ENCODE results near the gene BOK. TPM values are rescaled to one million over a fixed set of nuclear protein-coding genes. Genes with fewer than 3 reads are reported as not detected.
"Not testable (repeated sequence)": the region's sequence is repeated elsewhere in the genome, so short reads cannot be mapped to it uniquely, and the experiment has no call there.

Gene BOK
- total and polyA plus RNA-seq, 2 donors = 16.7 to 95.8 TPM

DNA sequence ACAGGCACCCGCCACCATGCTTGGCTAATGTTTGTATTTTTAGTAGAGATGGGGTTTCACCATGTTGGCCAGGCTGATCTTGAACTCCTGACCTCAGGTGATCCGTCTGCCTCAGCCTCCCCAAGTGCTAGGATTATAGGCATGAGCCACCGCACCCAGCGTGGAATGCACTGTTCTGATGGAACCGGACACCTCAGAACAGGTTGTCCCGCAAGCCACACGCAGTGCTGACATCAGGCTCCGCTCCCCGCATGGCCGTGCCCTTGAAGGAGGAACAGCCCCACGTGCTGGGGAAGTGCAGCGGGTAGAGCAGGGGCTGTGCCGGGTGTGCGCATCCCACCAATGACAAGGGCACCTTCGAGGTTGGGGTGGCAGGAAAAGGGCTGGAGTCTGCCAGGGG, 8.7 kb downstream of the BOK start:
- H3K27ac ChIP-seq (ENCODE audit: low read depth); H3K4me3 ChIP-seq (ENCODE audit: low read depth, low read length); DNase-seq (ENCODE audit: extremely low spot score); H3K36me3 ChIP-seq (ENCODE audit: insufficient read depth); H3K4me1 ChIP-seq (ENCODE audit: insufficient read depth): not testable (repeated sequence)
- WGBS = 93% methylated on average over 15 of the region's 15 CpGs

DNA sequence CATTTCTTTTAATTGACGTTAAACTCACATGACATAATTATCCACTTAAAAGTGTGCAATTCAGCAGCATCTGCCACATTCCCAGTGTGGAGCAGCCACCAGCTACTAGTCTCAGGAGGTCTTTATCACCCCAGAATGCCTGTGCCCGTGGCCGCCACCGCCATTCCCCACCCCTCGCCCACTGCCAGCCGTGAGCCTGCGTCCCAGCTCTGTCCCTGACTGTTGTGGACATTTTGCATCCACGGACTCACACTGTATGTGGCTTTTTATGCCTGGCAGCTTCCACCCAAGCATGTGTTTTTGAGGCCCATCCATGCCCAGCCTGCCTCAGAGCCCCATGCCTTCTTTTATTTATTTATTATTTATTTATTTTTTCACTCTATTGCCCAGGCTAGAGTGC, 9.2 kb downstream of the BOK start:
- H3K4me3 ChIP-seq (ENCODE audit: low read depth, low read length) = no peak overlapping the region
- H3K4me1 ChIP-seq (ENCODE audit: insufficient read depth) = no peaks in the 10 kb centered on the region
- H3K27ac ChIP-seq (ENCODE audit: low read depth) = no peak overlapping the region
- no peak for DNase-seq (ENCODE audit: extremely low spot score)
- H3K36me3 ChIP-seq (ENCODE audit: insufficient read depth) = no peaks in the 10 kb centered on the region
- WGBS = 94% methylated on average over 8 of the region's 8 CpGs

DNA sequence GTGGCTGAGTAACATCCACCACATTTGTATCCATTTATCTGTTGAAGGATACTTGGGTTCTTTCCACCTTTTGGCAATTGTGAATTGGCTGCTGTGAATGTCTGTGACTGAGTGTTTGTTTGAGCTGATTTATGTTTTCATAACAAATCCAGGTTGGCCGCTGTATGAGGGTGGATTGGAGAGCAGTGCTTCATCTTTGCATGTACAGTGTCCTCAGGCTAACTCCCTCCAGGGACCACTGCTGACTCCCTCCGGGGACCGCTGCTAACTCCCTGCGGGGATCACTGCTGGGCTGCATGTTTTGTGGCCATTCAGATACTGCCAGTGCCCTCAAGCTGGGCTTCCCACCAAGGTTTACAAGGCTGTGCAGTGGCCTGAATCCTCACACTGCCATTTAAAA, 10.2 kb downstream of the BOK start:
- no peak for DNase-seq (ENCODE audit: extremely low spot score)
- Histone ChIP-seq H3K4me1 (ENCODE audit: insufficient read depth) (no peaks in the 10 kb centered on the region), H3K27ac (ENCODE audit: low read depth) (no peak overlapping the region), H3K4me3 (ENCODE audit: low read depth, low read length) (no peak overlapping the region), H3K36me3 (ENCODE audit: insufficient read depth) (no peaks in the 10 kb centered on the region)
- WGBS = 46% methylated on average over 4 of the region's 4 CpGs

DNA sequence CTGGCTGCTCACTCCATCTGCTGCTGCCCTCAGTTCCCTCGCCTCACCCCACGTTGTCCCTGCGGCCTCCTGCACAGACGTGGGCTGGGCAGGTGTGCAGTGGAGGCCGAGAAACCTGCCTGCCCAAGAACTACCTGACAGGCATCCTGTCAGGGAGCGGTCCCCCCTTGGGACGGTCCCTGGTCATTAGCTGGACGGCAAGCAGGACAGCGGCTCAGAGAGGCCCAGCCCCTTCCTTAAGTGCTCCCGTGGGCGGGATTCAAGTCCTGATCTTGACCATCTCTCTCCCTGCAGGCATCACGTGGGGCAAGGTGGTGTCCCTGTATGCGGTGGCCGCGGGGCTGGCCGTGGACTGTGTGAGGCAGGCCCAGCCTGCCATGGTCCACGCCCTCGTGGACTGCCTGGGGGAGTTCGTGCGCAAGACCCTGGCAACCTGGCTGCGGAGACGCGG, 11.3 kb downstream of the BOK start:
- H3K4me1 ChIP-seq (ENCODE audit: insufficient read depth) = no peaks in the 10 kb centered on the region
- no peak for DNase-seq (ENCODE audit: extremely low spot score)
- WGBS = 93% methylated on average over 23 of the region's 23 CpGs
- no peaks in the 10 kb centered on the region for H3K36me3 ChIP-seq (ENCODE audit: insufficient read depth)
- H3K27ac ChIP-seq (ENCODE audit: low read depth) = no peak overlapping the region
- no peak overlapping the region for H3K4me3 ChIP-seq (ENCODE audit: low read depth, low read length)

DNA sequence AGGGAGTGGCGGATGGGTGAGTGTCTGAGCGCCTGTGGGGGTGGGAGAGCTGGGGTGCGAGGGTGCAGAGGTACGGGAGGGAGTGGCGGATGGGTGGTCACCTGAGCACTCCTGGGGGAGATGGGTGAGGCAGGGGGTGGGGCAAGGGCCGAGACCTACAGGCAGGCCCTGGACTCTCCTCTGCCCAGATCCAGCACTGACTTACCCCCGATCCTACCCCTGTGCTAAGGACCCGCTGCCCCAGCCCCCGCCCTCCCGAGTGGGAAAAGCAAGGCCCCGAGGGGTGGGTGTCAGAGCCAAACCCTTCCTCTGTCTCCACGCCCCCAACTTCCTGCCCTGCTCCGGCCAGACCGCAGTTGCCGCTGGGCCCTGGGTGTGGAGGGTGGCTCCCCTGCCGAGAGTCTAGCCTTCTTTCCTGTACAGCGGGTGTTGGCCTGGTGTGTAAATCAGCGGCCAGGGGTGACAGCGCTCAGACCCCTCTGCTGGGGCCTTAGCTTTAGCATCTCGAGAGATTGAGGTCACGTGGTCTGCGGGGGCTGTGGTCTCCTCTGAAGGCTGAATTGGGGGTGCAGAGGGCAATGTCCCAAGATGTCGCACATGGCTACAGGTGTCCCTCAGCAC, 12.5 kb downstream of the BOK start:
- DNase-seq (ENCODE audit: extremely low spot score) = no peak

DNA sequence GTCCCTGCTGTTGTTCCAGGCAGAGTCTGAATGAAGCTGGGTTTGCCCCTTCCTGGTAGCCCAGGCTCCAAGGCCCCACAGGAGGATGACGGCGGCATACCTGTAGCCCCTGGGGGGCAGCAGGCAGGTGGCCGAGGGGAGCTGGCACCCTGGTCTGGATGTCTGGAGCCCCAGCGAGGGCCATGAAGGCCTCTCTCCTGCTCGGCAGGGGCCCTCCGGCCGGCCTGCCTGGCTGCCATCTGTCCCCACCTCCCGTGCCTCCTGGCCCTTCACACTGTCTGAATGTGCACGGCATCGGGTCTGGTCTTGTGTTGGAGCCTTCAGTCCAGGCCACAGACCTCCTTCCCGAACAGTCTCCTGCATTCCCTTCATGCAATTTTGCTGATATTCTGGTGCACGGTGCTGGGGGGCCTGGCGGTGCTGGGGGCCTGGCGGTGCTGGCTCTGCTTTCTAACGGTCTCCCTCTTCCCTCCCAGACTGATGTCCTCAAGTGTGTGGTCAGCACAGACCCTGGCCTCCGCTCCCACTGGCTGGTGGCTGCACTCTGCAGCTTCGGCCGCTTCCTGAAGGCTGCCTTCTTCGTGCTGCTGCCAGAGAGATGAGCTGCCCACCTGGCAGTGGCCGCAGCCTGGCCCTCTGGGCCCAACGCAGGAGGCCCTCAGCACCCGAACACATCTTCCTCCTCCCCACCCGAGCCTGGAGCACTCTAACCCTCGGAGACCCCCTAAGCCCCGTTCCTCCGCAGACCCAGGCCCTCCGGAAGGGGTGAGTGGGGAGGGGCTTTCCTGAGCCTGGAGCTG, 13.5 kb downstream of the BOK start:
- WGBS = 87% methylated on average over 27 of the region's 27 CpGs
- DNase-seq (ENCODE audit: extremely low spot score) = no peak

More for the DNA sequence above, 12.5 kb downstream of the BOK start:
- Histone ChIP-seq H3K4me1 (ENCODE audit: insufficient read depth) (no peaks in the 10 kb centered on the region), H3K27ac (ENCODE audit: low read depth) (no peak overlapping the region), H3K36me3 (ENCODE audit: insufficient read depth) (no peaks in the 10 kb centered on the region), H3K4me3 (ENCODE audit: low read depth, low read length) (no peak overlapping the region)
- WGBS = 84% methylated on average over 23 of the region's 23 CpGs

DNA sequence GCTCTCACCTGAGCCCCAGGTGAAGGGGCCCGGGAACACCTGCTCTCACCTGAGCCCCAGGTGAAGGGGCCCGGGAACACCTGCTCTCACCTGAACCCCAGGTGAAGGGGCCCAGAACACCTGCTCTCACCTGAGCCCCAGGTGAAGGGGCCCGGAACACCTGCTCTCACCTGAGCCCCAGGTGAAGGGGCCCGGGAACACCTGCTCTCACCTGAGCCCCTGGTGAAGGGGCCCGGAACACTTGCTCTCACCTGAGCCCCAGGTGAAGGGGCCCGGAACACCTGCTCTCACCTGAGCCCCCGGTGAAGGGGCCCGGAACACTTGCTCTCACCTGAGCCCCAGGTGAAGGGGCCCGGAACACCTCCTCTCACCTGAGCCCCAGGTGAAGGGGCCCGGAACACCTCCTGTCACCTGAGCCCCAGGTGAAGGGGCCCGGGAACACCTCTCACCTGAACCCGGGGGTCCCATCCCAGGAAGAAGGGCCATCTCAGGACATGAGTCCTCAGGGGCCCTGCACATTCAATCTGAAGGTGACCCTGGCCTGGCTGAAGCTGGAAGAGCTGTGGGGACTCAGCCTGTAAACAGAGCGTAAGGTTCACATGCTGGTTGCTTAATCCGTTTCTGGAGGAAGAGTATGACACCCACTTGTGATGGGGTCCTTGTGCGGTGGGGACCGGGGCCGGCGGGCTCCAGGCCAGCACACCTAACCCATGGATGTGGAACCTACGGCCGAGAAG, 14.5 kb downstream of the BOK start:
- not testable (repeated sequence) for H3K4me1 ChIP-seq (ENCODE audit: insufficient read depth); H3K27ac ChIP-seq (ENCODE audit: low read depth); DNase-seq (ENCODE audit: extremely low spot score); H3K4me3 ChIP-seq (ENCODE audit: low read depth, low read length); H3K36me3 ChIP-seq (ENCODE audit: insufficient read depth)
- WGBS = 93% methylated on average over 20 of the region's 20 CpGs

More for the DNA sequence above, 13.5 kb downstream of the BOK start:
- Histone ChIP-seq H3K4me1 (ENCODE audit: insufficient read depth) (no peaks in the 10 kb centered on the region), H3K4me3 (ENCODE audit: low read depth, low read length) (no peak overlapping the region), H3K36me3 (ENCODE audit: insufficient read depth) (no peaks in the 10 kb centered on the region), H3K27ac (ENCODE audit: low read depth) (no peak overlapping the region)

DNA sequence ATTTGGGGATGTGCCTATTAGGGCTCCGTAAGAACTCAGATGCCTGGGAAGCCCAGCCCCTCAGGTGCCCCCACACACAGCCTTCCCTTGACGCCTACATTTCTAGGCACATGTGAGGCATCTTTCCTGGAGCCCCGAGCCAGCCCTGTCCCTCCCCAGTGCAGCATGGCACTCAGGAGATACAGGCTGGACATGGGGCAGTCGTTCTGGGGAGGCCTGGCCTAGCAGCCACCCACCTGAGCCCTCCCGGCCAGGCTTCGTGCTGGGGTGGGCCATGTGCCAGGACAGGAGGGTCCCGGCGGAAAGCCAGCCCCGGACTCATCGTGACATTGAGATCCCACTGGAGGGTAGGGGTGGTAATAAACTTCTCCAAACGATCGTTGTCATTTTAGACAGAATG, 15.2 kb downstream of the BOK start:
- Histone ChIP-seq H3K4me1 (ENCODE audit: insufficient read depth) (peaks cover 2% of the 10 kb centered on the region), H3K27ac (ENCODE audit: low read depth) (no peak overlapping the region), H3K36me3 (ENCODE audit: insufficient read depth) (no peaks in the 10 kb centered on the region), H3K4me3 (ENCODE audit: low read depth, low read length) (no peak overlapping the region)
- WGBS = 84% methylated on average over 12 of the region's 12 CpGs
- DNase-seq (ENCODE audit: extremely low spot score) = no peak

DNA sequence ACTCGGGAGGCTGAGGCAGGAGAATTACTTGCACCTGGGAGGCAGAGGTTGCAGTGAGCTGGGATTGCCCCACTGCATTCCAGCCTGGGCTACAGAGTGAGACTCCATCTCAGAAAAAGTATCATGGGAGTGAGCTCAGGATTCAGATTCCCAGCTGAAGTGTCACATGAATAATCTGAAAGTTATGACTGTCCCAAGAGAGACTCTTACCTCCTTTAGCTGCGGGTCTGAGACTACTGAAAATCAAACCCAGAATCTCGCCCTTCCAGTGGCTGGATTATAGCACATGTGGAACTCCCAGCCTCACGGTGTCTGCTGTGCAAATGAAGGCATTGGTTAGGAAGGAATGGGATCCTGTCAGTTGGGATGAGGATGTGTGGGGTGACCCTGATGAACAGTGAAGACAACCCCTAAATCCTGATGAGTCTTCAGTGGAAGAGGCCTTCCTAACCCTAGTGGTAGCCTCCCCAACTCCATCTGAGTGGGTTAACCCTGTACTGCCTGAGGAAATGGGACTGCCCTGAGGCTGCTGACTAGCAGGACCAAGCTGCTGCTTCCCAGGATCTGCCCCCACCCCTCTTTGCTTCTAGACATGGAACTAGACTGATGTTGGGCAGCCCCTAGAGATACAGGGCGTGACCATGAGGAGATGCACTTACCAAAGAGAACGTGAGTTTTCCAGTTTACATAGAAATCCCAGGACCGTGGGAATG, 16.5 kb downstream of the BOK start:
- Histone ChIP-seq H3K27ac (ENCODE audit: low read depth) (no peak overlapping the region), H3K4me1 (ENCODE audit: insufficient read depth) (peaks cover 2% of the 10 kb centered on the region), H3K36me3 (ENCODE audit: insufficient read depth) (no peaks in the 10 kb centered on the region), H3K4me3 (ENCODE audit: low read depth, low read length) (no peak overlapping the region)
- 80% methylated on average over 7 of the region's 7 CpGs for WGBS
- DNase-seq (ENCODE audit: extremely low spot score) = no peak

DNA sequence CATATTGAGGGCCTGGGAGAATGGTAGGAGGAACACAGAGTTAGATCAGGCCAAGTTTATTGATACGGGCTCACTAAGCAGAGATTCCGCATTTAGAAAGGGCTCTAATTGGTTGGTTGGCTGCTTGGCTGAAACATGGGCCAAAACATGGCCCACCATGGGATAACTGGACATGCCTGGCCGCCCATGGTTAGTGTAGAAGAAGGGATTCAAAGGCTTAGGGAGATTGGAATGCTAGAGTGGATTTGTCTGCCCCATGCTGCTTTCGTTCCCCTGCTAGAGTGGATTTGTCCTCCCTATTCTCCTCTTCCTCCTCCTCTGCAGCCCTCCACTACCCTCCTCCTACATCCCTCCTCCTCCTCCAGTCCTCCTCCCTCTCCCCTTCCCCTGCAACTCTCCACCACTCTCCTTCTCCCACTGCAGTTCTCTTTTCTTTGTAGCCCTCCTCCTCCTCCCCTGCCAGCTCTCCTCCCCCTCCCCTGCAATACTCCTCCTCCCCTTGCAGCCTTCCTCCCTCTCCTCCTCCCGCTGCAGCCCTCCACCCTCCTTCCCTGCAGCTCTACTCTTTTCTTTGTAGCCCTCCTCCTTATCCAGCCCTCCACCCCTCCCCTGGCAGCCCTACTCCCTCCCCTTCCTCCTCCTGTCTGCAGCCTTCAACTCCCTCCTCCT, 17.2 kb downstream of the BOK start:
- H3K4me3 ChIP-seq (ENCODE audit: low read depth, low read length) = no peak overlapping the region
- WGBS = 60% methylated on average over 5 of the region's 5 CpGs
- DNase-seq (ENCODE audit: extremely low spot score) = no peak
- no peaks in the 10 kb centered on the region for H3K36me3 ChIP-seq (ENCODE audit: insufficient read depth)
- peaks cover 2% of the 10 kb centered on the region for H3K4me1 ChIP-seq (ENCODE audit: insufficient read depth)
- H3K27ac ChIP-seq (ENCODE audit: low read depth) = no peak overlapping the region

DNA sequence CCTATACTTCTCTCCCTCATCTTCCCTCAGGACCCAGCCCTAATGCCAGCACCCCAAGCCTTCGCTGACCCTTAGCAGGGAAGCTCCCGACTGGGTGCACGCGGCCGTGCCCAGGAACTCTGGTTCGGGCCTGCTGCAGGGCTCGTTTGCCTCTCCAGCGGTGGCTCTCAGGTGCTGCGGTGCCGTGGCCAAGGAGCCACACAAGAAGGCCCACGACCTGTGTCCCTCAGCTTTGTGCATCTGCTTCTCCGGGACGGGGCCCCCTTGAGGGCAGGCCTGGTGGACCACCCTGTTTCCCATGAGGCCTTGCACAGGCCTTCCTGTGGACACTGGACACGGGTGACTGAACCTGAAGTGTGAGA, 17.7 kb downstream of the BOK start:
- no peak for DNase-seq (ENCODE audit: extremely low spot score)
- H3K4me1 ChIP-seq (ENCODE audit: insufficient read depth) = peaks cover 2% of the 10 kb centered on the region
- no peak overlapping the region for H3K27ac ChIP-seq (ENCODE audit: low read depth)
- WGBS = 80% methylated on average over 14 of the region's 14 CpGs
- H3K36me3 ChIP-seq (ENCODE audit: insufficient read depth) = no peaks in the 10 kb centered on the region
- H3K4me3 ChIP-seq (ENCODE audit: low read depth, low read length) = no peak overlapping the region

DNA sequence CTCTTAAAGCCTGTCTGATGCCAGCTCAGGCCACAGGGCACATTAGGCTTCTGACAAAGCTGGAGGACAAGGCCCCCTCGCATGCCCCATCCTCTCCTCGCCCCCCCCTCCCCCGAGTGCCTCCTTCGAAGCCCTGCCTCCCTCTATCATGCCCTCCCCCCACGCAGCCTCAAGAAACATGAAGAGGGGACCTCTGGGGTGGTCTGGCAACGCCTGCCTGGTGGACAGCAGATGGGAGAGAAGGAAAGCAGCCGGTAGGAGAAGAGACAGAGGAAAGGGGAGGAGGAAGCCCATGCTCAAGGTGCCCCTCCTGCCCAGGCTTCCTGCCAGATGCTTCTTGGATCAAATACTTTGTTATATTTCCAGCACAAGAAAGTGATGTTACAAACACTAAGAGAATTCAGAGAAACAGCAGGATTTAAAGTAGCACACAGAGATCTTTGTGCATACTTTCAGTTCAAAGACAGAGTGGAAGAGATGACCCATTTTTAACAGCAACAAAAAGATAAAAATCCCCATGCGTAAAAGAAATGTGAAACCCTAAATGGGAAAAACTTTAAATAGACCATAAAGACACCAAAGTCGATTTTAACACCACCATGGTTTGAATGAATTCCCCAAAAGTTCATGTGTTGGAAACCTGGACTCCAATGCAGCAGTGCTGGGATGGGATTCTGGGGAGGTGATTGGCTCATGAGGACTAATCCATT, 19.0 kb downstream of the BOK start:
- Histone ChIP-seq H3K27ac (ENCODE audit: low read depth) (no peak overlapping the region), H3K36me3 (ENCODE audit: insufficient read depth) (no peaks in the 10 kb centered on the region), H3K4me3 (ENCODE audit: low read depth, low read length) (no peak overlapping the region), H3K4me1 (ENCODE audit: insufficient read depth) (peaks cover 2% of the 10 kb centered on the region)
- WGBS = 17% methylated on average over 9 of the region's 9 CpGs
- DNase-seq (ENCODE audit: extremely low spot score) = peak; percentile 76
